Heart left ventricle (tissue), 13 donors: ENCODE data around the gene NTMT1.

ENCODE experiments used
- CTCF ChIP-seq, 12 donors: fragments of 200-600 bp; sonication (generic) in 4 of 12; IDR thresholded peaks; one replicate each; pipeline versions ENCODE4 v1.5.0 to v1.8.0; 2018 to 2022; ENCODE audit warnings: antibody characterized with exemption in 12 of 12, mild to moderate bottlenecking in 5 of 12
- POLR2A ChIP-seq, 2 donors: fragments of 450-650 bp; IDR thresholded peaks; one replicate each; pipeline ENCODE4 v1.6.1; 2017; ENCODE audit warnings: antibody characterized with exemption in 2 of 2, mild to moderate bottlenecking in 2 of 2, moderate library complexity in 2 of 2
- donor health status: ischemic (EF 13 %, LVEDD 7.1; RV severe dilation, severe dysfunction).
- donor health status: DM: no; HTN: yes; CAD: no.
- donor health status: DM: no; HTN: no; CAD: no.
- donor health status: ischemic (EF 25% LVEDD 6.9; RV normal size, moderate dysfunction).
- donor health status: ischemic (EF 25% LVEDD 5.7; RV mildly dilated, moderate dysfunction).
- donor health status: ischemic (EF 35%, LVEDD 5.7; RV mildly dilated, moderate dysfunction).
- donor health status: nonischemic (EF 11% LVEDD 7.7; RV severe dilation, severe dysfunction).
- donor health status: DM: yes; HTN: yes; CAD: no.
- donor health status: PGD.
- donor health status: ischemic (EF 29% LVEDD 5.4; RV normal size, mild dysfunction).
- donor health status: nonischemic (EF 23%, LVEDD 6.1; RV moderate dilation, normal function).

- TF ChIP-seq POLR2A (IDR thresholded peaks at IDR 0.05) (no peak), CTCF (IDR thresholded peaks at IDR 0.05) (no peak)
Measured at GRCh38 chr9:129643706-129644105, 17.7 kb downstream of the NTMT1 start.
